GM18508 (cell line): ENCODE data around the gene SLC10A3.

Experiments
- ATAC-seq: cut with Tn5 transposase; IDR thresholded peaks from one replicate; pipeline ENCODE4 v1.9.1; 2021; ENCODE audit warnings: moderate number of reproducible peaks; ENCODE audit not compliant: insufficient read depth, unreplicated experiment

SLC10A3 gene

GRCh38 chrX:154485150-154486051 is 5.0 kb downstream of the SLC10A3 start:
- ATAC-seq: no peak

DNA sequence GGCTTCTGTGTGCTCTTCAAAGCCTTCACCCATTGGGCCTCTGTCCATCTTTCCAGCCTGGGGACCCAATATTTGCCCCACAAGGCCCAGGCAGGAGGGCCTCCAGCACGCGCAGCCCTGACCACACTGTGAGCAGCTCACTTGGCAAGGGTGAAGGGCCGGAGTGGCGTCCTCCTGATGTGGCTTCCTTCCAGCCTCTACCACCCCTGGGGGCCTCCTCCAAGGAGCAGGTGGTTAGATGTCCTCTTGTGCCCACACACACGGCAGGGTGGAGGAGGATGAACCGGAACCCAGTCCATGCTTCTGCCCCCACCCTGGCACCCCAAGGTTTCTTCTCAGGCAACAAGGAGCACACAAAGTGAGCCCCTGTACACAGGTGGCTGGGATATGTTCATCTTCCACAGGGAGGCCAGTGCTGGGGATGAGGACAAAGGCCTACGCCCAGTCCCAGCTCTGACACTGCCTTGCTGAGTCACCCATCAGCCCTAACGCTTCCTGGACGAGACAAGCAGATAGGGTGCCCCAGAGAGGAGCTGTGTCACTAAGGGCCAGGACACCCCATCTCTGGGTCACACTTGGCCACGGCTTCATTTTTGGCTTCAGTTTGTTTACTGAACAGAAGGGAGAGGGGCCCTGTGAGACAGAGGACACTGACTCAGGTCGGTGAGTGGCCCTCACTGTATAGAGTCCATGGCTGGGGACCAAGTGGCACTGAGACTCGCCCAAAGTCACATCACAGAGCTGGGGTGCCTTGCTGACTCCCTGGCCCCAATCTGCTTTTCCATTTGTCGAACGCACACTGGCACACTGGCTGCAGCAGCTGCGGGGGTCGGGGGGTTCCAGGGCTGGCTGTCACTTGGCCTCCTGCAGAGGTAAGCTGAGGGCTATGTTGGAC is 5.9 kb downstream of the SLC10A3 start:
- no peak for ATAC-seq

GRCh38 chrX:154483325-154483724 is 7.1 kb downstream of the SLC10A3 start:
- no peak for ATAC-seq

DNA sequence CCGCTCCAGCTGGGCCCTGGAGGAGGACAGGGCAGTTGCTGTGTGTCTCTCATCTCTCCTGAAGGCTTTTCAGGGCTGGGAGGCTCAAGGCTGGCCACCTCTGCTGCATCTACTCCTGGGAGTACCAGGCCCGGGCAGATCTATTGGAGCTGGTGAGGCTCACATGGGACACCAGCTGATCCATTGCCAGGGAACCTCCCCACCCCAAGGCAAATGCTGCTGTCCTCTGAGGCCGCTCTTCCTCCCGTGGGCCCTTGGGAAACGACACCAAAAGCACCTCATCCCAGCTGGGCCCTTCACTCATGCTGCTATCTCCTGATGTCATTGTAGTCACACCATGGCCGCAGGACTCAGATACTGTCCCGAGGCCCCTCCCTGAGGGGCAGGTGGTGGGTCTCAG is 7.6 kb downstream of the SLC10A3 start:
- ATAC-seq: no peak

- no peak for ATAC-seq
Observed at GRCh38 chrX:154481911-154482601, 8.4 kb downstream of the SLC10A3 start.

DNA sequence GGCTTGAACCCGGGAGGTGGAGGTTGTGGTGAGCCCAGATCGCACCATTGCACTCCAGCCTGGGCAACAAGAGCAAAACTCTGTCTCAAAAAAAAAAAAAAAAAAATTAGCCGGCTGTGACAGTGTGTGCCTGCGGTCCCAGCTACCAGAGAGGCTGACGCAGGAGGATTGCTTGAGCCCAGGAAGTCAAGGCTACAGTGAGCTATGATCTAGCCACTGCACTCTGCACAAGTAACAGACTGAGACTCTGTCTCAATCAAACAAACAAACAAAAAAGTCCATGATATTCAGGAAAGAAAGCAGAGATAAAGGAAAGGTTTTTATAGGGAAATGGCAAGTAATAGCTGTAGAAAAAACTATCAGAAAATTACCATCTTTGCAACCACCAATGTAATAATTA is 9.2 kb downstream of the SLC10A3 start:
- ATAC-seq: no peak

DNA sequence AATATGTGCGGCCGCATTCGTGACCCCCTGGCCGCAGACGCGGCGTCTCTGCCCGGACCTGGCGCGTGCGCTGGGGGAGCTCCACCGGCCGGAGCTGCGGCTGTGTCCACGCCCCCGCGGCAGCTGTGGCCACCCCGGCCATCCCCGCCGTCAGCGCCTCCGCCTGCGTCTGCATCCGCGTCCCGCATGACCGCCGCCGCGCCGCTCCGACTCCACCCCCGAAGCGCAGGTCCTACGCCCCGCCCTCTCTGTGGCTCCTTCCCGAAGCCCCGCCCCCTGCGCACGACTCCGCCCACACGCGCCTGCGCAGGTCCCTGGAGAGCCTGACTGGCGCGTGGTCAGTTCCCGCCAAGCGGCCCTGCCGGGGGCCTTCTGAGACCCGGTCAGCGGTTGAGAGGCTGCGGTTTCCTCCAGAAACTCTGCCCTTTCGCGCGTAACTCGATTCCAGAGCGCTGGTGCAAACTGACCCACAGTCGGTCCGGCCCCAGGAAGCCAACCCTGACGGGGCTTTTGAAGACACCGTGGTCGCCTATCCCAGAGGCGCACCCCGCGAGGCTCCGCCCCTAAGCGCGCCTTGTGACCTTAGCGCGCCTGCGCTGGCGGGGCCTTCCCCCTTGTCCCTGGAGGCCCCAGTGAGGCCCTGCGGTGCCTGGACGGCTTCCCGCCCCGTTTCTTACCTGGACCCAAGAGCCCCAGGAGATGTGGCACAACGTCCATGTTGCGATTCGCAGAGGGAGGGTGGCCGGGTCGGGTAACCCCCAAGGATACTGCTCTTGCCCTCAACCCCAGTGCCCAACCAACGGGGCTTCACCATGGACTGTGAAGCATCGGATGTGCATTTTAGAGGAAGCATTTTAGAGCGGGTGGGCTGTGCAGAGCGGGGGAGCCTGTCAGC is 11.5 kb downstream of the SLC10A3 start, which contains the start of gene LAGE3:
TSS of gene LAGE3 (minus strand) at position 554 of the 895 bp plus-strand sequence. CDS start at position 188, 366 bp downstream.
- ATAC-seq: no peak

- no peak for ATAC-seq
Observed at GRCh38 chrX:154477891-154478477, 12.4 kb downstream of the SLC10A3 start.

GRCh38 chrX:154476821-154477220 is 13.6 kb downstream of the SLC10A3 start:
- no peak for ATAC-seq

DNA sequence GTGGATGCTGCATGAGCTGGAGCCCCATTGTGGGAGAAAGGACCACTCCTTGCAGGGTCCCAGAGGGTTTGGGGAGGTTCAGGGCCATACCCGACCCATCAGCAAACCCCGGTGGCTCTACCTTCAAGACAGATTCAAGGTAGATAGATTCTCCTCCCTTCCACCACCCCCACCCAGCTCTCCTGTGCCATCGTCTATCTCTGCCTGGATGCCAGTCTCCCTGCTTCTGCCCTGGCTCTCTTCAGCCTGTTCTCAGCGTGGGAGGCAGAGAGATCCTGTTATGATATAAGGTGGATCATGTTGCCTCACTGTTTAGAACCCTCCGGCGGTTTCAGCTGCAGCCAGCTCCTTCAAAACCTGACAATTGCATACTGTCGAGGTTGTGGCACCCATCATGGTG is 16.7 kb downstream of the SLC10A3 start:
- no peak for ATAC-seq

GRCh38 chrX:154472685-154473632 is 17.5 kb downstream of the SLC10A3 start:
- no peak for ATAC-seq

GRCh38 chrX:154471839-154472684 is 18.4 kb downstream of the SLC10A3 start:
- ATAC-seq: no peak

DNA sequence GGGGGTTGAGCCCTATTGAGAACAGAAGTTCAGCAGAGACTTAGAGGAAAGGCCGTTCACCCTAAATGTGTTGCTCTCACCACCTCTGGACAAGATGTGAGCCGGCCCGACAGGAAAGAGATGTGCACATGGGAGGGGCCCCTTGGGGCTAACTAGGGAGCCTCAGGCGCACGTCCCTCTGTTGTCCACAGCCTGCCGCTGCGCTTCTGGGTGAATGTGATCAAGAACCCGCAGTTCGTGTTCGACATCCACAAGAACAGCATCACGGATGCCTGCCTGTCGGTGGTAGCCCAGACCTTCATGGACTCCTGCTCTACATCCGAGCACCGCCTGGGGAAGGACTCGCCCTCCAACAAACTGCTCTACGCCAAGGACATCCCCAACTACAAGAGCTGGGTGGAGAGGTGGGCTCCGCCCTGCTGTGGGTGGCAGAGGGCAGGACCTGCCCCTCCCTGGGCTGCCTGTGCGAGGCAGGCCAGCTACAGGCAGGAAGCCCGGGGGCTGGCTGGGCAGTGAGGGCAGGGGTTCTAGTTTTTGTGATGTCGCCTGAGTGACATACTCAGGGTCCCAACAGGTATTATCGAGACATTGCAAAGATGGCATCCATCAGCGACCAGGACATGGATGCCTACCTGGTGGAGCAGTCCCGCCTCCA is 19.4 kb downstream of the SLC10A3 start:
- no peak for ATAC-seq

DNA sequence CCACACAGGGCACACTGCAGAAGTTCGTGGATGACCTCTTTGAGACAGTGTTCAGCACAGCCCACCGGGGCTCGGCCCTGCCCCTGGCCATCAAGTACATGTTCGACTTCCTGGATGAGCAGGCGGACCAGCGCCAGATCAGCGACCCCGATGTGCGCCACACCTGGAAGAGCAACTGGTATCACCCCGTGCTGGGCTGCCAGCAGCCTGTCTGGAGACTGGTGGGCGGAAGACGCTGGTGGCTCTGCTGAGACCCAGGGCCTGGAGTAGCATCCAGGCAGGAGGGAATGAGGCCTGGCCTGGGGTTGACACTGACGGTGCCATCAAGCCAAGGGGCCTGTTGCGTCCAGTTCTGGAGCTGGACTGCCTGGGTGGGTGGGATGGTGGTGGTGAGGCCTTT is 20.0 kb downstream of the SLC10A3 start:
- ATAC-seq: no peak

- ATAC-seq: no peak
Observed at GRCh38 chrX:154469880-154470279, 20.5 kb downstream of the SLC10A3 start.

- no peak for ATAC-seq
Observed at GRCh38 chrX:154469114-154469513, 21.3 kb downstream of the SLC10A3 start.

- ATAC-seq: no peak
Observed at GRCh38 chrX:154468217-154468616, 22.2 kb downstream of the SLC10A3 start.
